Lower lobe of right lung (tissue), 2 donors: ENCODE results near the gene SLAMF9. TPM values are rescaled to one million over a fixed set of nuclear protein-coding genes. Genes with fewer than 3 reads are reported as not detected.

Experiments
- ATAC-seq, 2 donors: fragments of 200-7000 bp; cut with Tn5 transposase; one replicate each; pipeline ENCODE4 v1.9.1; 2020 to 2022; ENCODE audit warnings: mild to moderate bottlenecking in 2 of 2, moderate library complexity in 2 of 2
- DNase-seq: peaks from one replicate; pipeline ENCODE4 v3.0.0-alpha.2; 2020
- H3K27ac ChIP-seq: fragments of 200-600 bp; one replicate; pipeline ENCODE4 v1.8.0; 2022
- H3K27me3 ChIP-seq: fragments of 200-600 bp; one replicate; pipeline ENCODE4 v1.8.0; 2022; ENCODE audit warnings: low read depth
- H3K36me3 ChIP-seq: fragments of 200-600 bp; one replicate; pipeline ENCODE4 v1.8.0; 2022; ENCODE audit warnings: mild to moderate bottlenecking
- H3K4me1 ChIP-seq: fragments of 200-600 bp; one replicate; pipeline ENCODE4 v1.8.0; 2022
- H3K4me3 ChIP-seq: fragments of 200-600 bp; one replicate; pipeline ENCODE4 v1.8.0; 2022; ENCODE audit warnings: mild to moderate bottlenecking
- H3K9me3 ChIP-seq: fragments of 200-600 bp; one replicate; pipeline ENCODE4 v1.8.0; 2022
- CTCF ChIP-seq: fragments of 200-600 bp; IDR thresholded peaks from one replicate; pipeline ENCODE4 v1.8.0; 2022; ENCODE audit warnings: antibody characterized with exemption, mild to moderate bottlenecking
- intact Hi-C: fragments of 100-400 bp; cut with DNase I; formaldehyde crosslinking; loops from one replicate; pipeline ENCODE4 v1.11.0; 2022
- total RNA-seq: library from RNA; stranded (reverse); fragmentation: NEBNext Ultra II Directional; extraction: Animal tissue kit (Norgen Biotek cat#: 25700); gene quantifications from one replicate; pipeline ENCODE4 v1.2.1, GENCODE V29; 2021
- donor health status: DM: no; HTN: yes; CAD: no; lungs with severe emphysema.

The SLAMF9 gene
- total RNA-seq, 1 donor from 2014 or later = not detected

- ATAC-seq (no peak), DNase-seq (peak; percentile 44)
- Histone ChIP-seq H3K4me3 (no peak overlapping the region), H3K27ac (no peak overlapping the region), H3K27me3 (no peaks in the 10 kb centered on the region), H3K4me1 (peaks cover 17% of the 10 kb centered on the region), H3K36me3 (no peaks in the 10 kb centered on the region), H3K9me3 (no peaks in the 10 kb centered on the region)
- intact Hi-C loops = no loop called here
- no peak for TF ChIP-seq CTCF
These were observed 21.4 kb downstream of the SLAMF9 start for GRCh38 chr1:159932296-159933285.

GRCh38 chr1:159931795-159932173 is 22.3 kb downstream of the SLAMF9 start:
- Histone ChIP-seq H3K4me3 (no peak overlapping the region), H3K9me3 (no peaks in the 10 kb centered on the region), H3K4me1 (peaks cover 9% of the 10 kb centered on the region), H3K27me3 (no peaks in the 10 kb centered on the region), H3K36me3 (no peaks in the 10 kb centered on the region), H3K27ac (no peak overlapping the region)
- intact Hi-C loops = no loop called here
- ATAC-seq (no peak), DNase-seq (no peak)
- no peak for TF ChIP-seq CTCF

- DNase-seq (no peak), ATAC-seq (no peak)
- Histone ChIP-seq H3K9me3 (no peaks in the 10 kb centered on the region), H3K36me3 (no peaks in the 10 kb centered on the region), H3K27me3 (no peaks in the 10 kb centered on the region), H3K4me3 (no peak overlapping the region), H3K4me1 (peaks cover 9% of the 10 kb centered on the region), H3K27ac (no peak overlapping the region)
- intact Hi-C loops = no loop called here
- TF ChIP-seq CTCF = no peak
These were observed 22.8 kb downstream of the SLAMF9 start for GRCh38 chr1:159931101-159931794.

GRCh38 chr1:159930634-159931033 is 23.4 kb downstream of the SLAMF9 start:
- Histone ChIP-seq H3K4me3 (no peak overlapping the region), H3K4me1 (peaks cover 11% of the 10 kb centered on the region), H3K27ac (no peak overlapping the region), H3K36me3 (no peaks in the 10 kb centered on the region), H3K9me3 (no peaks in the 10 kb centered on the region), H3K27me3 (no peaks in the 10 kb centered on the region)
- no peak for DNase-seq
- intact Hi-C loops = no loop called here
- ATAC-seq = no peak
- TF ChIP-seq CTCF = no peak

- Histone ChIP-seq H3K27me3 (no peaks in the 10 kb centered on the region), H3K4me3 (no peak overlapping the region), H3K36me3 (no peaks in the 10 kb centered on the region), H3K4me1 (peaks cover 11% of the 10 kb centered on the region), H3K27ac (no peak overlapping the region), H3K9me3 (no peaks in the 10 kb centered on the region)
- no peak for DNase-seq
- intact Hi-C loops = no loop called here
- no peak for ATAC-seq
- TF ChIP-seq CTCF = no peak
These were observed 23.8 kb downstream of the SLAMF9 start for GRCh38 chr1:159930216-159930615.
